Measurements from ENCODE around the gene CGREF1.

DNA sequence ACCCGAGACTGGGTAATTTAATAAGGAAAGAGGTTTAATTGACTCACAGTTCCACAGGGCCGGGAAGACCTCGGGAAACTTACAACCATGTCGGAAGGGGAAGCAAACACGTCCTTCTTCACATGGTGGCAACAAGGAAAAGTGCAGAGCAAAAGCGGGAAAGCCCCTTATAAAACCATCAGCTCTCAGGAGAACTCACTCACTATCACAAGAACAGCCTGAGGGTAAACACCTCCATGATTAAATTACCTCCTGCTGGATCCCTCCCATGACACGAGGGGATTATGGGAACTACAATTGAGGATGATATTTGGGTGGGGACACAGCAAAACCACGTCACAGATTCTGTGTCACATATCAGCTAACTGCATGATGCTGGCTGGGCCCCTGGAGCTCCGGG lies 41.3 kb upstream of the CGREF1 start:
- TF ChIP-seq, protein P1, sequence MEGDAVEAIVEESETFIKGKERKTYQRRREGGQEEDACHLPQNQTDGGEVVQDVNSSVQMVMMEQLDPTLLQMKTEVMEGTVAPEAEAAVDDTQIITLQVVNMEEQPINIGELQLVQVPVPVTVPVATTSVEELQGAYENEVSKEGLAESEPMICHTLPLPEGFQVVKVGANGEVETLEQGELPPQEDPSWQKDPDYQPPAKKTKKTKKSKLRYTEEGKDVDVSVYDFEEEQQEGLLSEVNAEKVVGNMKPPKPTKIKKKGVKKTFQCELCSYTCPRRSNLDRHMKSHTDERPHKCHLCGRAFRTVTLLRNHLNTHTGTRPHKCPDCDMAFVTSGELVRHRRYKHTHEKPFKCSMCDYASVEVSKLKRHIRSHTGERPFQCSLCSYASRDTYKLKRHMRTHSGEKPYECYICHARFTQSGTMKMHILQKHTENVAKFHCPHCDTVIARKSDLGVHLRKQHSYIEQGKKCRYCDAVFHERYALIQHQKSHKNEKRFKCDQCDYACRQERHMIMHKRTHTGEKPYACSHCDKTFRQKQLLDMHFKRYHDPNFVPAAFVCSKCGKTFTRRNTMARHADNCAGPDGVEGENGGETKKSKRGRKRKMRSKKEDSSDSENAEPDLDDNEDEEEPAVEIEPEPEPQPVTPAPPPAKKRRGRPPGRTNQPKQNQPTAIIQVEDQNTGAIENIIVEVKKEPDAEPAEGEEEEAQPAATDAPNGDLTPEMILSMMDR (conservative IDR thresholded peaks at IDR 0.05 in 1 of 2, IDR thresholded peaks at IDR 0.05 in 1 of 2; ENCODE audit: extremely low read depth in 1 of 2, insufficient read depth in 1 of 2, low read depth in 1 of 2, low read length in 2 of 2), result no peak
- no peak for TF ChIP-seq EZH2 (IDR thresholded peaks at IDR 0.05; ENCODE audit: borderline replicate concordance, low read length)

Measured in mammary epithelial cell (primary cell).